ENCODE measurements around the gene FAM118A.

- no peak for TF ChIP-seq CTCF (IDR thresholded peaks at IDR 0.05; ENCODE audit: control extremely low read depth in 1 of 3, insufficient read depth in 1 of 3, low read depth in 1 of 3, low read length in 3 of 3)
- no peak for TF ChIP-seq POLR2A (IDR thresholded peaks at IDR 0.05; ENCODE audit: control extremely low read depth in 1 of 2, low read depth in 2 of 2, low read length in 2 of 2)
- TF ChIP-seq HDAC6 (IDR thresholded peaks at IDR 0.05; ENCODE audit: low read depth, low read length), result no peak
- no peak for TF ChIP-seq RFX5 (IDR thresholded peaks at IDR 0.05; ENCODE audit: borderline replicate concordance, low read depth, low read length)
Observed at GRCh38 chr22:45270095-45271020, 39.4 kb upstream of the FAM118A start.
